Renal cortex interstitium (tissue), 15 donors: ENCODE measurements around the gene FANCM. TPM values are rescaled to one million over a fixed set of nuclear protein-coding genes. Genes with fewer than 3 reads are reported as not detected.

Source experiments
- DNase-seq, 11 donors: peaks; one replicate each; pipeline ENCODE4 v3.0.0-alpha.2; 2013; ENCODE audit warnings: low read depth in 9 of 11, low spot score in 4 of 11; ENCODE audit errors: extremely low read depth in 1 of 11
- long read RNA-seq, 16 experiments: transcript quantifications; one replicate each; lab custom pipeline, GENCODE V29; 2026
- polyA plus RNA-seq, 3 donors: library from polyadenylated mRNA; unstranded; fragments of 120-200 nt; gene quantifications; one replicate each; pipeline ENCODE4 v1.2.1, GENCODE V29; 2013; ENCODE audit not compliant: insufficient read length in 3 of 3

FANCM gene, protein sequence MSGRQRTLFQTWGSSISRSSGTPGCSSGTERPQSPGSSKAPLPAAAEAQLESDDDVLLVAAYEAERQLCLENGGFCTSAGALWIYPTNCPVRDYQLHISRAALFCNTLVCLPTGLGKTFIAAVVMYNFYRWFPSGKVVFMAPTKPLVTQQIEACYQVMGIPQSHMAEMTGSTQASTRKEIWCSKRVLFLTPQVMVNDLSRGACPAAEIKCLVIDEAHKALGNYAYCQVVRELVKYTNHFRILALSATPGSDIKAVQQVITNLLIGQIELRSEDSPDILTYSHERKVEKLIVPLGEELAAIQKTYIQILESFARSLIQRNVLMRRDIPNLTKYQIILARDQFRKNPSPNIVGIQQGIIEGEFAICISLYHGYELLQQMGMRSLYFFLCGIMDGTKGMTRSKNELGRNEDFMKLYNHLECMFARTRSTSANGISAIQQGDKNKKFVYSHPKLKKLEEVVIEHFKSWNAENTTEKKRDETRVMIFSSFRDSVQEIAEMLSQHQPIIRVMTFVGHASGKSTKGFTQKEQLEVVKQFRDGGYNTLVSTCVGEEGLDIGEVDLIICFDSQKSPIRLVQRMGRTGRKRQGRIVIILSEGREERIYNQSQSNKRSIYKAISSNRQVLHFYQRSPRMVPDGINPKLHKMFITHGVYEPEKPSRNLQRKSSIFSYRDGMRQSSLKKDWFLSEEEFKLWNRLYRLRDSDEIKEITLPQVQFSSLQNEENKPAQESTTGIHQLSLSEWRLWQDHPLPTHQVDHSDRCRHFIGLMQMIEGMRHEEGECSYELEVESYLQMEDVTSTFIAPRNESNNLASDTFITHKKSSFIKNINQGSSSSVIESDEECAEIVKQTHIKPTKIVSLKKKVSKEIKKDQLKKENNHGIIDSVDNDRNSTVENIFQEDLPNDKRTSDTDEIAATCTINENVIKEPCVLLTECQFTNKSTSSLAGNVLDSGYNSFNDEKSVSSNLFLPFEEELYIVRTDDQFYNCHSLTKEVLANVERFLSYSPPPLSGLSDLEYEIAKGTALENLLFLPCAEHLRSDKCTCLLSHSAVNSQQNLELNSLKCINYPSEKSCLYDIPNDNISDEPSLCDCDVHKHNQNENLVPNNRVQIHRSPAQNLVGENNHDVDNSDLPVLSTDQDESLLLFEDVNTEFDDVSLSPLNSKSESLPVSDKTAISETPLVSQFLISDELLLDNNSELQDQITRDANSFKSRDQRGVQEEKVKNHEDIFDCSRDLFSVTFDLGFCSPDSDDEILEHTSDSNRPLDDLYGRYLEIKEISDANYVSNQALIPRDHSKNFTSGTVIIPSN (N-terminal part only)
- 10 to 100 TPM; 10.2 to 12.2 (median 11.1) TPM for polyA plus RNA-seq
- long read RNA-seq, donor 1, result 0 reads
- long read RNA-seq, donor 2, result 0 reads
- long read RNA-seq, donor 3, partial matches to known transcripts, result 0 of 1 reads
- long read RNA-seq, donor 3, other reads (novel, unspliced or antisense), result 0 of 1 reads
- long read RNA-seq, donor 4, result 0 reads
- long read RNA-seq, donor 5, result 0 reads
- long read RNA-seq, donor 6, partial matches to known transcripts, result 0 of 1 reads
- long read RNA-seq, donor 6, other reads (novel, unspliced or antisense), result 0 of 1 reads
- long read RNA-seq, donor 7, partial matches to known transcripts, result 0 of 1 reads
- long read RNA-seq, donor 7, other reads (novel, unspliced or antisense), result 0 of 1 reads
- long read RNA-seq, donor 8, result 0 reads
- long read RNA-seq, donor 9, result 0 reads
- long read RNA-seq, donor 10, partial matches to known transcripts, result 6 of 7 reads
- long read RNA-seq, donor 10, other reads (novel, unspliced or antisense), result 0 of 7 reads
- long read RNA-seq, donor 11, result 0 reads
- long read RNA-seq, donor 12, result 0 reads
- long read RNA-seq, donor 13, result 0 reads
- long read RNA-seq, donor 14, full-length matches to known transcripts, result 2 of 2 reads
- long read RNA-seq, donor 14, partial matches to known transcripts, result 0 of 2 reads
- long read RNA-seq, donor 14, other reads (novel, unspliced or antisense), result 0 of 2 reads
- long read RNA-seq, donor 15, result 0 reads
- long read RNA-seq, donor 16, partial matches to known transcripts, result 93 of 95 reads
- long read RNA-seq, donor 16, other reads (novel, unspliced or antisense), result 0 of 95 reads

GRCh38 chr14:45135659-45136395, at the start of gene FANCM:
TSS of gene FANCM (plus strand) at chr14:45135930. CDS start at chr14:45136032, 102 bp downstream.
- DNase-seq, result peak; percentile 92 to 99 (median 96)

DNA sequence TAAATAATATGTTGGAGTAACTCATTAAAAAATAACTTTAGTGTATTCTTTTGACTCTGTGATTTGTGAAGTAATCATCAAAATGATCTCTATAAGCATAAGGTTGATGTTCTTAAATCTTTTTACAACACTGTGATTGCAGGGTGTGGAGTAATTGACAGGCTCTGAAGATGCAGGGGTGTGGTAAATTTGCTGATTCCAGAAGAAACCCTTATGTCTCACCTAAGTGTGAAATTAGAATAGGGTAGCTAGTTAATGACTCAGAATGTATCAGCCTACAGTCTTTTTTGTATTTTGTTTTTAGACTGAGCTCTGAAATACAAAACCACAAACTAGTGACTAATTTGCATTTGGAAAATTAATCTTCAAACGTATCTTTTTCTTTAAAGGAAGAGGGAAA, 45.9 kb upstream of the FANCM start:
- no peak for DNase-seq

DNA sequence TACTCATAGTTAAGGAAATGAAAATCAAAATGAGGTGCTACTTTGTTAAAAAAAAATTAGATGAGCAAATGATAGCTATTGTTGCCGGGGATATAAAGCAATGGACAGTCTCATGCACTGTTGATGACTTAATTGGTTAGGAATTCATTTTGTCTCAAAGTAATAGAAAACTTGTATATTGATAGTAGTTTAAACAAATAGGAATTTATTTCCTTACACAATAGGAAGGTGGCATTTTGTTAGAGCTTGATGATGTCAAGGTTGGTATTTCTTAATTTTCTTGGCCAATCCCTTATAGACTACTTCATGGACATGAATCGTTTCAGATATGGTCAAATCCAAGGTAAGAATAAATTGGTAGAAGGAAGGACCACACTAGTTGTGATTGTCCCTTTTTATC, 44.0 kb upstream of the FANCM start:
- no peak for DNase-seq

DNA sequence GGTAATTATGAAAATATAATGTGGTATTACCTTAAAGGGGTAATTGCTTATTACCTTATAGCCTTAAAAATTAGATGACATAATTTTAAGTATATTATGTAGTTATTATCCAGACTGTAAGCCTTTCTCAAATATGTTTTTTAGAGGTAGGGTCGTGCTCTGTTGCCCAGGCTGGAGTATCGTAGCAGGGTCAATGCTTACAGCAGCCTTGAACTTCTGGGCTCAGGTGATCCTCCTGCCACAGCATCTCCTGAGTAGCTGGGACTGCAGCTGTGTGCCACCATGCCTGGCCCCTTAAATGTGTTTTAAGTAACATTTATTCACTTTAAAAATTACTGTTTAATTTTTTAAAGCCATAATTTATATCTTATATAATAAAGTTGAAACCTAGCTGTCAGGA, 41.5 kb upstream of the FANCM start:
- no peak for DNase-seq

DNA sequence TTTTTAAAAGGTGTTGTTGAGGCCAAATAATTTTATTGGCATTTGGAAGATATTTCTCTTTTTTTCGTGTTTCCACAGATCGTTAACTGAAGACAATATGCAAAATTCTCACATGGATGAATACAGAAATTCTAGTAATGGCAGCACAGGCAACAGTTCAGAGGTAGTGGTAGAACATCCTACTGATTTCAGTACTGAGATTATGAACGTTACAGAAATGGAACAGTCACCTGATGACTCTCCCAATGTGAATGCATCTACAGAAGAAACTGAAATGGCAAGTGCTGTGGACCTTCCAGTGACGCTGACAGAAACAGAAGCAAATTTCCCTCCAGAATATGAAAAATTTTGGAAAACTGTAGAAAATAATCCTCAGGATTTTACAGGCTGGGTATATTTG, 40.6 kb upstream of the FANCM start:
- DNase-seq, result no peak

DNA sequence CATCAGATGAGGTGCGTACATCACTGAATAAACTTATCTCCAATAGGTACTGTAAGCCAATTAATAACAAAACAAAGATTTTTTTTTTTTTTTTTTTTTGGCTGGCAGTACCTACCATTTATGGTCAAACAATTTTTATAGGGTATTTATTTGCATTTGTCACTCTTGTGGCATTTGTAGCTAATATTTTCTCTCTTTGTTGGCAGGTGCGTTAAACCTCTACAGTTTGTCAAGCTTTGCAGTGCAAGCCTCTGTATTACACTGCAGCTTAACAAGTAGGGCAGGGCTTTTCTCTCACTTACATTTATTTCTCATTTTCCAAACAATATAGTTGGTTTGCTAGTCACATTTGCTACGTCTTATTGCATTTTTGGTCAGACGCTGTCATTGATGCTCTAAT, 39.5 kb upstream of the FANCM start:
- DNase-seq, result no peak

DNA sequence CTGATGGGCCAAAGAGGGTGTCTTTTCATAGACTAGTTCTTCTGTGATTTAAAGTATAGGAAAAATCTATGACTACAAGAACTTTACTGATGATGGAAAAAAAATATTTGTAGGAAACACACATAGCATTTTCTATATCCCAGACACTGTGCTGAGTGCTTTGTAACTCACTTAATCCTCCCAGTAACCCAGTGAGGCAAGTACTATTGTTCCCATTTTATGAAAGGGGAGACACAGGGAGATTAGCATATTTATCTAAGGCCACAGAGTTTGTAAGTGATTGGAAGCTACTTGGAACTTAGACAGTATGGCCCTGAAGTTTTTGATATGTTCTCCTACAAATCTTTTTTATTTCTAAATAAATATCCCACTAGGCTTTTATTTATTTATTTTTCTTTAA, 31.9 kb upstream of the FANCM start:
- no peak for DNase-seq

- no peak for DNase-seq
Measured at GRCh38 chr14:45104561-45104960, 31.2 kb upstream of the FANCM start.

DNA sequence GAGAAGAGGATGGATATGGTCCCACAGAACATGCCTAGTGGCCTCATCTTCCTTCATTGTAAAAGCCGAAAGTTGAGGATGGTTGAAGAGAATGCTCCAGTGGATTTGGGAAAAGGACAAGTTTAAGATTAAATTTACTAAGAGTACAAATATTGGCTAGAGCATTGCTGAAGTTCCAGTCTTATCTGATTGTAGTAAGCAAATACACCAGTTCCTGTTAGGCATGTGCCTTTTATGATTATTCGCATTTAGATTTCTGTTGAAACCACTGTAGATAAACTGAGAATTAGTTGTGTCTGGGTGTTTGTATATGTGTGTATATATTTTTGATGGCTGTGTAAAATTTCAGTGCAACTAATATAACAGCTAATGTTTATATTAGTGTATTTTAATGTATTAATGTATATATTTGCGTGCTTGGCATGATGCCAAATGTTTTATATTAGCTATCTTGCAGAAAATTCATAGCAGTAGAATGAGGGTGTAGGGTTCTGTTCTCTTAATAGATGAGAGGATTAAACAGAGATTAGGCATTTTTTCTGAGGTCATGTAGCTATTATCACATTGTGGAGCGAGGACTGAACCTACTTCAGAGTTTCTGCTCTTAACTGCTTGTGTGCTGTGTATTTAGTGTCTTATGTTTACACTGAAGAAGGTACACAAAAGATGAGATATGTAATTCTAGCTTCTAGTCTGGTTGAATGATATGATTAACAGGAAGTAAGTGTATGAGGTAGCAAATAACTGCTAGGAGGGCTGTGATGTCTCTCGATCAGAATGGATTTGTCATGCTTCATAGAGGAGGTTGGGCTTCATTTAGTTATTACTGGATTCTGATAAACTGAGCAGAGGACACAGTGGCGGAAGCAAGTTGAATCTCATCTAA, 22.6 kb upstream of the FANCM start:
- DNase-seq, result no peak

- DNase-seq, result no peak
Measured at GRCh38 chr14:45114327-45114726, 21.4 kb upstream of the FANCM start.

GRCh38 chr14:45118594-45118993, 17.1 kb upstream of the FANCM start:
- DNase-seq, result no peak

GRCh38 chr14:45120096-45120495, 15.6 kb upstream of the FANCM start:
- DNase-seq, result no peak

DNA sequence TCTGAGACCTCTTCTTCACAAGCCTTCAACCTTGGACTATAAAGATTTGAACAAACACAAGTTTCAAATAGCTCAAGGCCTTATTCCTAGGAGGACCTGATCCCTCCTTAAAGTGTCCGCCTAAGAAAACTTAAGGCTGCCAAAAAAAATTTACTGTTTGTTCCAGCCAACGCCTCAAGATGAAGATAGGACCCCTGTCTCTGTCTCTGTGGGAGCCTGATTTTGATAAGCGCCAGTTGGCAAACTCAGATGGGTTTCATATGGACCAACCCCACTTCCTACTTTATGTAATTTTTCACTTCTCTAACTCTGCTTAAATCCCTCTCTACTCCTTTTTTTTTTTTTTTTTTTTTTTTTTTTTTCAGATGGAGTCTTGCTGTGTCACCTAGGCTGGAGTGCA, 12.5 kb upstream of the FANCM start:
- DNase-seq, result no peak

DNA sequence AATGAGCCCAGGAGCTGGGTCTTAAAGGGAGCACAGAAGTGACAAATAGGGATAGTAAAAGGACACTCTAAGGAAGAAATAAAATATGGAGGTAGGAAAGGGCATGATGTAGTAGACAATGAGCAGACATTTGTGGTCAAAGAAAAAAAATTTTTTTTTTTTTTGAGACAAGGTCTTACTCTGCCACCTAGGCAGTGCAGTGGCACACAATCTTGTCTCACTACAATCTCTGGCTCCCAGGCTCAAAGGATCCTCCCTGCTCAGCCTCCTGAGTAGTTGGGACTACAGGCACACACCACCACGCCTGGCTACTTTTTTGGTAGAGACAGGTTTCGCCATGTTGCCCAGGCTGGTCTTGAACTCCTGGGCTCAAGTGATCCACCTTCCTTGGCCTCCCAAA, 10.0 kb upstream of the FANCM start:
- no peak for DNase-seq

GRCh38 chr14:45128963-45129629, 6.6 kb upstream of the FANCM start:
- DNase-seq, result no peak

DNA sequence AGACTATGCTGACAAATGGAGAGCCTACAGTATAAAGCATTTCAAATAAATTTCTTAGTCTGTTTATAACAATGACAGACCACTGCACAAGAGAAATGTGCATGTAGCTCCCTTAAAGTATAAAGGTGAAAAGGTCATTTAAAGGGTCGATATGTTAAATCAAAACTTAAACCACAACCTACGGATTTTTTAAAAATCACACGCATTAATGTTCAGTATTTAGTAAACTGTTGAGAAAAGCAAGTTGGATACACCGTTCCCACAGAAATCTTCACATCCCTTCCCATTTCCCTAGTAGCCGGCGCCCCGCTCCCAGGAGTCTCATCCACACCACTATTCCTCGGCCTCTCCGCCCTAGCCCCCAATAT, 2.1 kb upstream of the FANCM start:
- peak in 1 of 11 donors; percentile 4 for DNase-seq
